Measurements from ENCODE around the gene ELOVL7. TPM values are rescaled to one million over a fixed set of nuclear protein-coding genes. Genes with fewer than 3 reads are reported as not detected.
"Not testable (repeated sequence)": the region's sequence is repeated elsewhere in the genome, so short reads cannot be mapped to it uniquely, and the experiment has no call there.

Gene ELOVL7
- polyA plus RNA-seq (ENCODE audit: insufficient read length): 0.16 TPM

- no peak for DNase-seq (ENCODE audit: low read depth)
Measured at GRCh38 chr5:60843936-60844905, at the start of gene ELOVL7. TSS of gene ELOVL7 (minus strand) at chr5:60844269. CDS start at chr5:60787397, 56,872 bp downstream.

DNA sequence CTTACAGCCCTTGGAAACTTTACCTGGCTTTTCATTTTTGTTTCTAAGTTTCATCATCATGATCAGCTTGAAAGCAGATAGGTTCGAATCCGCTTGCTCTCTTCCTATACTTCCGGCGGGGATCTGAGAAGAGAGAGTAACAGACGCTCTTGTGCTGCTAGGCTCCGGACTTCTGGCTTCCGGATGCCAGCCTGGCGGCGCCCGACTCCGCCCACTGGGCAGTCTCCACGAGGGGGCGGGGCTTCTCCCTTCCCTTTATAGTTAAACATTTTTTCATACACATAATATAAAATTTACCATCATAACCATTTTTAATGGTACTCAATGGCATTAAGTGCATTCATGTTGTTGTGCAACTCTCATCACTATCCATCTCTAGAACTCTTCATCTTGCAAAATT, 49.5 kb upstream of the ELOVL7 start:
- no peak for DNase-seq (ENCODE audit: low read depth)

DNA sequence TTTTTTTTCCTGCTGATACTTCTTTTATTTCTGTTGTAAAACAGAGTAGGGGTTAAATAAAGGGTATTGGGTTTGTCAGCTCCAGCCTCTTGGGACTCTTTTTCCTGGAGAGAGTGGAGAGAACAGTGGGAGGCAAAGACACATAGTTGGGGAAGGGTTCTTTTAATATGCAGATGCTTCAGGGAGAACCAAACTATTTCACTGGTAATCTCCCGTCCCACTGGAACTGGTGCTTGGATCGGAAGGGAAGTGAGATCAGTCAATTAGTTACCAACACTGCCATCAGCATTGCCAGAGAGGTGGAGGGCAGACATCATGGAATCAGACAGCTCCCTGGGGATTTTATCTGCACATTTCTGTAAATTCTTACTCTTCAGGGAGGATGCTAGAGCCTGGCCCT, 47.6 kb upstream of the ELOVL7 start:
- DNase-seq (ENCODE audit: low read depth): no peak

GRCh38 chr5:60888359-60889061, 44.4 kb upstream of the ELOVL7 start:
- no peak for DNase-seq (ENCODE audit: low read depth)

DNA sequence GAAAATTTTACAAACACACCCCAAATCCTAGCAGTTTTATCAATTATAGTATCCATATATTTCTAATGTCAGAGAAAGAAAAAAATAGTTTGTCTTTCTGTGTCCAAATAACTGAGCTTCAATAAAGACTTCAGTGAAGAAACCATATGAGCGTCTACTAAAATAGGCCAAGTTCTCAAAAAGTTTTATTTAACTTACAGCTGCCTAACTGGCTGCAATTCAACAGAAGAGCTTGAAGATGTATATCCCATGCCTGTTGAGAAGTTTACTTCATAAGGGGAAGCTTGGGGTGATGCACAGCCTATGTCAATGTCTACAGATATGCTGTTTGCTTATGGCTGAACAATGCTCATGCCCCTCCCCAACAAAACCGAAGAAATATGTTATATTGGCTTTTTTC, 43.7 kb upstream of the ELOVL7 start:
- no peak for DNase-seq (ENCODE audit: low read depth)

- no peak for DNase-seq (ENCODE audit: low read depth)
Measured at GRCh38 chr5:60887096-60887495, 43.0 kb upstream of the ELOVL7 start.

GRCh38 chr5:60886158-60886557, 42.1 kb upstream of the ELOVL7 start:
- no peak for DNase-seq (ENCODE audit: low read depth)

GRCh38 chr5:60883229-60883628, 39.2 kb upstream of the ELOVL7 start:
- no peak for DNase-seq (ENCODE audit: low read depth)

GRCh38 chr5:60872892-60873291, 28.8 kb upstream of the ELOVL7 start:
- no peak for DNase-seq (ENCODE audit: low read depth)

DNA sequence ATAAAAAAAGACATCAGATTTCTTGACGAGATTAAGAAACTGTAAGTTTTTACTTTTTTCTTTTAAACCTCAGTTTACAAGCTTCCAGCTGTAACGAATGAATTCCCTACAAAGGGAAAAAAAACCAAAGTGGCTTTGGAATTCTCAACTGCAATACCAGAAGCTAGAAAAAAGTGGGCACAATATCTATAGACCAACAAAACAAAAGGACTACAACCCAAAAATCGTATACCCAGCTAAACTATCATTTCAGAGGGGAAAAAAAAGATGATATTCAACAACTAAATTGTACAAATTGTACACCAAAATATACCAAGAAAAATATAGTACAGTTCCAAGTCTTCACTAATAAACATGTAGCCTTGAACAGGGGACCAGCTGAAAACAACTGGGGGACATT, 26.8 kb upstream of the ELOVL7 start:
- no peak for DNase-seq (ENCODE audit: low read depth)

GRCh38 chr5:60860572-60860971, 16.5 kb upstream of the ELOVL7 start:
- DNase-seq (ENCODE audit: low read depth): not testable (repeated sequence)

- DNase-seq (ENCODE audit: low read depth): no peak
Measured at GRCh38 chr5:60856066-60856465, 12.0 kb upstream of the ELOVL7 start.

DNA sequence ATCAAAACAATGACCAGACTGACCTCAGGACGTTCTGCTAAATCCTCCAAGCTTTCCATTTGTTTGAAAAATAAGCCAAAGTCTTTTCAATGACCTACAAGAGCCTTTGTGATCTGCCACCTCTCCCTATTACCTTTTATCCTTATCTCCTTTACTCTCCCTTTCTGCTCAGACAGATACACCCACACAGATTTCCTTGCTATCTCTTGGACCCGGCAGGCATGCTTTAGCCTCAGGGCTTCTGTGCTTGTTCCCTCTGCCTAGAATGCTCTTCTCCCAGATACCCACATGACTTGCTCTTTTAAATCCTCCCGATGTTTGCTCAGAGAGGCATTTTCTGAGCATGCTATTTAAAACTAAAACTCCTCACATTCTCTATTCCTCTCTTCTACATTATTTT, 8.9 kb upstream of the ELOVL7 start:
- no peak for DNase-seq (ENCODE audit: low read depth)

- DNase-seq (ENCODE audit: low read depth): no peak
Measured at GRCh38 chr5:60852317-60852716, 8.2 kb upstream of the ELOVL7 start.

DNA sequence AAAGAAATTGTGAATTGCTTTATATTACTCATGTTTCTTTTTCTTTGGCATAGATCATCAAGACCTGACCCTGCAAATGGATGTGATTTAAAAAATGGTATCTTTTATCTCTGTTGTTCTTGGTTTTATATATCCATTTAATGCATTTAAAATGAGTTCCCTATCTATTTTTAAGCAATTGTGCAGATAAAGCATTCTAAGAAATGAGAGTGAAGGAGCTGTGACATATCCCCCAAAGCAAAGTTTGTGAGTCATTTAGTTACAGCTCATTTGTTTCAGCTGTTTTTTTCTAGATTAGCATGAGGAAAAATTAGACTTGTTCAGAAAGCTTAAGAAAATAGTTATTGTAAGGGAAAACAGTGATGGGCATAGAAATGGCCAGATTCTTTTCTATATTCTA, 7.6 kb upstream of the ELOVL7 start:
- no peak for DNase-seq (ENCODE audit: low read depth)

DNA sequence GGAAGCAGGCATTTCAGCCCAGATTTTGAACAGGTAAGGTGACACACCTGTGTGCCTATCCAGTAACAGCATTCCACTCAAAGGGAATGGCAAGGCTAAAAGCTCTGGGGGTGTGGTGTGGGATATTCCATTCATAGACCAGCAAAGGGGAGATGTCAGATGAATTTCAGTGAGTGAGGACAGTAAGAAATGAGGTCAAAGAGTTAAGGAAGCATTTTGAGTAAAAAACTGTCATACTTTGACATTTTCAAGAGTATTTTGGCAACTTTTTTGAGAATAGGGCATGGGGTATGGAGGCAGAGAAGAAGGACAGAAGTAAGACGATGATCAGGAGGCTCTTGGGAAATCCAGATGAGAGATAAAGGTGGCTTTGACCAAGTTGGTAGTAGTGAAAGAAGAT, 2.2 kb upstream of the ELOVL7 start:
- DNase-seq (ENCODE audit: low read depth): no peak

DNA sequence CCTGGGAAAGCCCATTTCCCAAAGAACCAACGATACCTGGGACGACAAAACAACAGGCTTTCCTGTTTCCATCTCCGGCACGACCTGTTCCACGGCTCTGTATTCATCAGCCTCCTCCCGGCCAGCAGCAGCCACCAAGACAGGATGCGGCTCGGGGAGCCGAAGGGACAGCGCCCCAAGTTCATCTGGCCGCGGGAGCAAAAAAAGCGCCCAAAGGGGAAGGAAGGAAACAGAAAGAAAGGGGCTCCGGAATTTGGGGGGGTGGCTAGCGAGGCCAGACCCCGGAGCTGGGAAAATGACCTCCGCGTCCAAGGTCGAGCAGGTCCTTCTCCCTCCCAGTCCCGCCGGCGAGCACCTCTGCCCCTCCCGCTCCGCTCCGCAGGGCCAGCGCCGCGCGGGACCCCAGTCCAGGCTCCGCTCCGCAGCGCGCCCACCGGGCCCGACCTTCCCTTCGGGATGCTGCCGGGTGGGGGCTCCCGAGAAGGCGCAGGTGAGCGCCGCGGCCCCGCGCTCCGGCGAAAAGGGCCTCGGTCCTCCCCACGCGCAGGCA, 608 bp downstream of the ELOVL7 start:
- no peak for DNase-seq (ENCODE audit: low read depth)

- DNase-seq (ENCODE audit: low read depth): no peak
Measured at GRCh38 chr5:60842871-60843385, 1.1 kb downstream of the ELOVL7 start.

GRCh38 chr5:60841361-60841760, 2.7 kb downstream of the ELOVL7 start:
- DNase-seq (ENCODE audit: low read depth): no peak

DNA sequence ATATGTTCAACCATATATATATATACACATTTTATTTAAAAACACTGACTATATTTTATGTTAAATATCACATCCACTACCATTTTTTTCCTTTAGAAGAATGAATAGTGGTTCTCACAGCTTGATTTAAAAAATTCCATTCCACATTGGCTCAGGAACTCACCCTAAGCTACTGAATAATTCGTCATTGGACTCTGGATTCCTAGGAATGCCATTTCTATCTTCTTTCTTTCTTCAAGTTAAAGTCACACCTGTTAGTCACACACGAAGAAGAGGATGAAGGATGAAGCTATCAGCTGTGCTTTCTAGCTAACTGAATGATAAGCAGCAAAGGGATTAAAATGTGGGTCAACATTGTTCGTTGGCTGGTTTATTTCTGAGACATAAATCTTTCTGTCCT, 7.9 kb downstream of the ELOVL7 start:
- no peak for DNase-seq (ENCODE audit: low read depth)

DNA sequence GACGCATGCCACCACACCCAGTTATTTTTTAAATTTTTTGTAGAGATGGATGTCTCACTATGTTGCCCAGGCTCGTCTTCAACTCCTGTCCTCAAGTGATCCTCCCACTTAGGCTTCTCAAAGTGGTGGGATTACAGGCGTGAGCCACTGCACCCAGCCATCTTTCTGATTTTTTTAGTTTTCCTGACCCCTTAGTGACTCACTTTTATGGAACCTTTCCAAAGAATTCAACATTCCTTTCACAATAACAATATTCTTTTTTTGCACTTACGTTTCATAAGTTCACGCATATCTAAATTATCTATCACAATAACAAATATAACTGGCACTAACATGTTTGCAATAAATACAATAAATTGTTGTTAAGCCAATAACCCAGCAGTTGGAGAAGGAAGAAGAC, 8.5 kb downstream of the ELOVL7 start:
- DNase-seq (ENCODE audit: low read depth): no peak

DNA sequence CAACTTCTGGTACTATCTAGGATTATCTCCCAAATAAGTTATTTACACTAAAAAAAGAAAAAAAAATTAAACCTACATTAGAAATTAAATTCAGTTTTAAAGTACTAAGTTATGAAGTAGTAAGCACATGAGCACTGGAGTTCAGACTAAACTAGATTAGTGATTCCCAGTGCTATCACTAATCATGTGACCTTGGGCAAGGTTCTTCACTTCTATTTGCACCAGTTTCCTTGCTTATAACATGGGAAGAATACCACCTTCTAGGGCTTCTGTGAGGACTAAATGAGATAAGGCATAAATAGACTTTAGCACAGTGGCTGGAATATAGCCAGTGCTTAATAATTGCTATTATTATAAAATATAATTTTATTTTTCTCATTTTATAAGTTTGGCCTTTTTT, 10.5 kb downstream of the ELOVL7 start:
- no peak for DNase-seq (ENCODE audit: low read depth)

All from forelimb muscle (tissue), 1 donor.